SK-N-SH (cell line): ENCODE results near the gene LRRC75A. TPM values are rescaled to one million over a fixed set of nuclear protein-coding genes. Genes with fewer than 3 reads are reported as not detected.

Source experiments
- CTCF ChIA-PET: fragments of 300-600, 350-600 bp; formaldehyde crosslinking; extraction: SDS; loops from one replicate; lab custom pipeline; 2021; lab: Yijun Ruan, JAX
- POLR2A ChIA-PET: fragments of 350-600 bp; sonication (Branson Sonifier 250); formaldehyde crosslinking; extraction: SDS; loops from one replicate; lab custom pipeline; 2020; ENCODE audit warnings: antibody characterized with exemption, inconsistent platforms; lab: Yijun Ruan, JAX
- DNase-seq: peaks from one replicate; pipeline ENCODE4 v3.0.0; 2012
- H2AFZ ChIP-seq: fragments of 200-600 bp; sonication (generic); 2 replicates; pipeline ENCODE4 v1.8.1; 2016; ENCODE audit warnings: antibody characterized with exemption, mild to moderate bottlenecking, low read depth
- H3F3A ChIP-seq: fragments of 200-600 bp; sonication (generic); replicated peaks from 2 replicates; pipeline ENCODE3; 2016; ENCODE audit warnings: antibody characterized with exemption, mild to moderate bottlenecking; ENCODE audit not compliant: insufficient read depth
- H3K27ac ChIP-seq, 2 experiments: fragments of 200-500 bp in 1 of 2; fragments of 200-600 bp in 1 of 2; sonication (Bioruptor generic) in 1 of 2; sonication (generic), shearing (Covaris generic) in 1 of 2; 2 replicates each; pipeline versions ENCODE4 v1.5.1 to v1.6.1; 2014 to 2016; ENCODE audit warnings: low read depth in 2 of 2, inconsistent platforms in 1 of 2, low read length in 1 of 2, mild to moderate bottlenecking in 1 of 2, mixed read lengths in 1 of 2
- H3K27me3 ChIP-seq: fragments of 200-600 bp; sonication (generic), shearing (Covaris generic); 2 replicates; pipeline ENCODE4 v1.6.1; 2016; ENCODE audit warnings: mixed run types; ENCODE audit not compliant: insufficient read depth
- H3K36me3 ChIP-seq, 2 experiments: fragments of 200-500 bp in 1 of 2; fragments of 200-600 bp in 1 of 2; sonication (Bioruptor generic) in 1 of 2; sonication (generic) in 1 of 2; replicated peaks in 1 of 2; 2 replicates each; pipeline versions ENCODE3 to v1.5.1; 2014 to 2016; ENCODE audit warnings: low read length in 1 of 2, mild to moderate bottlenecking in 1 of 2; ENCODE audit not compliant: insufficient read depth in 2 of 2, control insufficient read depth in 1 of 2
- H3K4me1 ChIP-seq, 2 experiments: fragments of 200-500 bp in 1 of 2; fragments of 200-600 bp in 1 of 2; sonication (Bioruptor generic) in 1 of 2; sonication (generic), shearing (Covaris generic) in 1 of 2; 2 replicates each; pipeline versions ENCODE4 v1.5.1 to v1.6.1; 2014 to 2016; ENCODE audit warnings: low read depth in 1 of 2, low read length in 1 of 2, mixed run types in 1 of 2; ENCODE audit not compliant: insufficient read depth in 2 of 2, control insufficient read depth in 1 of 2
- H3K4me2 ChIP-seq: fragments of 200-600 bp; sonication (generic), shearing (Covaris generic); 2 replicates; pipeline ENCODE4 v1.6.1; 2017; ENCODE audit warnings: mixed run types
- H3K4me3 ChIP-seq, 2 experiments: fragments of 200-500 bp in 1 of 2; fragments of 200-600 bp in 1 of 2; sonication (Bioruptor generic) in 1 of 2; sonication (generic), shearing (Covaris generic) in 1 of 2; 2 replicates each; pipeline versions ENCODE4 v1.5.1 to v1.8.1; 2014 to 2016; ENCODE audit warnings: low read depth in 2 of 2, inconsistent platforms in 1 of 2, low read length in 1 of 2, mild to moderate bottlenecking in 1 of 2, mixed read lengths in 1 of 2, moderate library complexity in 1 of 2
- H3K79me2 ChIP-seq: fragments of 200-600 bp; sonication (generic); 2 replicates; pipeline ENCODE4 v1.8.1; 2017; ENCODE audit warnings: mild to moderate bottlenecking; ENCODE audit not compliant: insufficient read depth
- H3K9ac ChIP-seq: fragments of 200-600 bp; sonication (generic); 2 replicates; pipeline ENCODE4 v1.6.1; 2017; ENCODE audit warnings: mixed run types
- H3K9me2 ChIP-seq: fragments of 200-600 bp; sonication (generic); 2 replicates; pipeline ENCODE4 v1.6.1; 2017; ENCODE audit warnings: mixed run types
- H3K9me3 ChIP-seq: fragments of 200-600 bp; sonication (generic); 2 replicates; pipeline ENCODE4 v1.6.1; 2017; ENCODE audit warnings: mixed run types, mild to moderate bottlenecking, moderate library complexity
- H4K20me1 ChIP-seq: fragments of 200-600 bp; sonication (generic); 2 replicates; pipeline ENCODE4 v1.6.1; 2017; ENCODE audit warnings: mild to moderate bottlenecking, mixed run types; ENCODE audit not compliant: insufficient read depth
- CHD2 ChIP-seq: fragments of 150-350 bp; IDR thresholded peaks from 2 replicates; pipeline ENCODE4 v1.6.1; 2018; ENCODE audit warnings: low read length; ENCODE audit not compliant: partially characterized antibody
- FOSL2 ChIP-seq: IDR thresholded peaks from 2 replicates; pipeline ENCODE4 v1.4.0; 2012; ENCODE audit warnings: low read depth, mild to moderate bottlenecking, moderate library complexity, borderline replicate concordance
- GATA2 ChIP-seq: sonication (generic); formaldehyde crosslinking; IDR thresholded peaks from 2 replicates; pipeline ENCODE4 v1.5.0; 2020; ENCODE audit warnings: mild to moderate bottlenecking, missing genetic modification reagents
- JUND ChIP-seq: IDR thresholded peaks from 2 replicates; pipeline ENCODE4 v1.4.0; 2012
- MXI1 ChIP-seq: IDR thresholded peaks from 2 replicates; pipeline ENCODE4 v1.6.1; 2012; ENCODE audit warnings: mild to moderate bottlenecking, low read depth, low read length, improper control_type of control experiment
- NFIC ChIP-seq: IDR thresholded peaks from 2 replicates; pipeline ENCODE4 v1.4.0; 2012; ENCODE audit warnings: borderline replicate concordance
- NRF1 ChIP-seq: IDR thresholded peaks from 2 replicates; pipeline ENCODE4 v1.6.1; 2012; ENCODE audit warnings: low read depth, mild to moderate bottlenecking, low read length
- POLR2AphosphoS5 ChIP-seq: IDR thresholded peaks from 2 replicates; pipeline ENCODE4 v1.6.1; 2012; ENCODE audit warnings: low read depth, low read length
- RAD21 ChIP-seq: IDR thresholded peaks from 2 replicates; pipeline ENCODE4 v1.6.1; 2012; ENCODE audit warnings: mild to moderate bottlenecking, low read length
- RCOR1 ChIP-seq: fragments of 150-350 bp; IDR thresholded peaks from 2 replicates; pipeline ENCODE4 v1.6.1; 2017; ENCODE audit warnings: antibody characterized with exemption, low read length
- RXRA ChIP-seq: IDR thresholded peaks from 2 replicates; pipeline ENCODE4 v1.4.0; 2012; ENCODE audit warnings: low read depth, mild to moderate bottlenecking, borderline replicate concordance
- SMC3 ChIP-seq: IDR thresholded peaks from 2 replicates; pipeline ENCODE4 v1.6.1; 2012; ENCODE audit warnings: low read depth, low read length, improper control_type of control experiment
- TCF12 ChIP-seq: IDR thresholded peaks from 2 replicates; pipeline ENCODE4 v1.4.0; 2012
- TEAD4 ChIP-seq: IDR thresholded peaks from 2 replicates; pipeline ENCODE4 v1.4.0; 2012; ENCODE audit warnings: mild to moderate bottlenecking, borderline replicate concordance; ENCODE audit not compliant: insufficient read depth
- USF1 ChIP-seq: IDR thresholded peaks from 2 replicates; pipeline ENCODE4 v1.4.0; 2012; ENCODE audit warnings: low read depth, borderline replicate concordance
- YY1 ChIP-seq: IDR thresholded peaks from 2 replicates; pipeline ENCODE4 v1.4.0; 2012; ENCODE audit warnings: low read depth, mild to moderate bottlenecking
- WGBS: methylation state at CpG from one replicate; pipeline ENCODE4 v1.1.6; 2017; ENCODE audit warnings: low lambda C conversion rate; 5-methylcytosine and 5-hydroxymethylcytosine counted together
- polyA plus RNA-seq, 3 experiments: library from polyadenylated mRNA; depleted of rRNA; stranded (reverse); fragments of >200 nt; gene quantifications; 2 replicates each; pipeline ENCODE4 v1.2.3, GENCODE V29; 2012
- TF ChIP-seq, protein P1 (sequence below): IDR thresholded peaks from 2 replicates; pipeline ENCODE4 v1.4.0; 2012; ENCODE audit warnings: low read depth
- TF ChIP-seq, protein P2 (sequence below): IDR thresholded peaks from 2 replicates; pipeline ENCODE4 v1.4.0; 2012; ENCODE audit warnings: low read depth, borderline replicate concordance

LRRC75A gene
- polyA plus RNA-seq, 1 of the 3 experiments (the other 2 are of a cell fraction), result 1.2 TPM

DNA sequence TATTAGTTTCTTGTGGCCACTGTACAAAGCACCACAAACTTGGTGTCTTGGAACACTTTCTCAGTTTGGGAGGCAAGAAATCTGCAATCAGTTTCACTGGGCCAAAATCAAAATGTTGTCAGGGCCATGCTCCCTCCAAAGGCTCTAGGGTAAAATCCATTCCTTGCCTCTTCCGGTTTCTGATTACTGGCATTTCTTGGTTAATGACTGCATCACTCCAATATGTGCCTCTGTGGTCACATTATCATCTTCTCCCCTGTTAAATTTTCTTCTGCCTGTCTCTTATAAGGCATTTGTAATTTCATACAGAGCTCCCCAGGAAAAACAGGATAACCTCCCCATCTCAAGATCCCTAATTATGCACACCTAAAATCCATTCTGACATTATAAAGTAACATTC is 42.2 kb upstream of the LRRC75A start:
- no peaks in the 10 kb centered on the region for H3K9me2 ChIP-seq
- no peak overlapping the region for H3K9ac ChIP-seq
- CTCF ChIA-PET, result interaction anchor here (1.0 to 33.3 kb wide), 3 partner anchors 12 to 106 kb away, joined by 3 to 746 read pairs (median 31); no protein-coding TSS in a partner anchor
- no peaks in the 10 kb centered on the region for H3K36me3 ChIP-seq
- H3K27ac ChIP-seq, result no peak overlapping the region
- no peaks in the 10 kb centered on the region for H4K20me1 ChIP-seq
- H3K4me3 ChIP-seq, result no peak overlapping the region
- no peaks in the 10 kb centered on the region for H3K79me2 ChIP-seq
- no peak for DNase-seq
- peaks cover 4% of the 10 kb centered on the region; the same call in 1 of the 2 replicates for H3K27me3 ChIP-seq
- H2AFZ ChIP-seq, result no peak overlapping the region
- no peak for TF ChIP-seq TEAD4
- no peak for TF ChIP-seq MXI1
- no peak for TF ChIP-seq RXRA
- TF ChIP-seq NRF1, result no peak
- no peak for TF ChIP-seq CHD2
- TF ChIP-seq, protein P1, sequence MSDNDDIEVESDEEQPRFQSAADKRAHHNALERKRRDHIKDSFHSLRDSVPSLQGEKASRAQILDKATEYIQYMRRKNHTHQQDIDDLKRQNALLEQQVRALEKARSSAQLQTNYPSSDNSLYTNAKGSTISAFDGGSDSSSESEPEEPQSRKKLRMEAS, result no peak
- TF ChIP-seq, protein P2, sequence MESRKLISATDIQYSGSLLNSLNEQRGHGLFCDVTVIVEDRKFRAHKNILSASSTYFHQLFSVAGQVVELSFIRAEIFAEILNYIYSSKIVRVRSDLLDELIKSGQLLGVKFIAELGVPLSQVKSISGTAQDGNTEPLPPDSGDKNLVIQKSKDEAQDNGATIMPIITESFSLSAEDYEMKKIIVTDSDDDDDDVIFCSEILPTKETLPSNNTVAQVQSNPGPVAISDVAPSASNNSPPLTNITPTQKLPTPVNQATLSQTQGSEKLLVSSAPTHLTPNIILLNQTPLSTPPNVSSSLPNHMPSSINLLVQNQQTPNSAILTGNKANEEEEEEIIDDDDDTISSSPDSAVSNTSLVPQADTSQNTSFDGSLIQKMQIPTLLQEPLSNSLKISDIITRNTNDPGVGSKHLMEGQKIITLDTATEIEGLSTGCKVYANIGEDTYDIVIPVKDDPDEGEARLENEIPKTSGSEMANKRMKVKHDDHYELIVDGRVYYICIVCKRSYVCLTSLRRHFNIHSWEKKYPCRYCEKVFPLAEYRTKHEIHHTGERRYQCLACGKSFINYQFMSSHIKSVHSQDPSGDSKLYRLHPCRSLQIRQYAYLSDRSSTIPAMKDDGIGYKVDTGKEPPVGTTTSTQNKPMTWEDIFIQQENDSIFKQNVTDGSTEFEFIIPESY, result no peak
- TF ChIP-seq TCF12, result no peak
- TF ChIP-seq FOSL2, result no peak
- H3F3A ChIP-seq, result peaks cover 4% of the 10 kb centered on the region
- POLR2A ChIA-PET, result no interaction called here
- WGBS, result 89% methylated on average over 1 of the region's 1 CpG
- H3K4me1 ChIP-seq, result no peaks in the 10 kb centered on the region; a peak in 1 of 4 replicates
- H3K4me2 ChIP-seq, result no peak overlapping the region
- no peaks in the 10 kb centered on the region for H3K9me3 ChIP-seq

- H3K79me2 ChIP-seq, result no peaks in the 10 kb centered on the region
- no peaks in the 10 kb centered on the region for H3K9me2 ChIP-seq
- no peak overlapping the region for H3K27ac ChIP-seq
- H3K4me2 ChIP-seq, result no peak overlapping the region
- WGBS, result 75% methylated on average over 4 of the region's 4 CpGs
- no peak overlapping the region for H3K4me3 ChIP-seq
- DNase-seq, result no peak
- H3K9ac ChIP-seq, result no peak overlapping the region
- no peak overlapping the region for H2AFZ ChIP-seq
- no peaks in the 10 kb centered on the region for H3K36me3 ChIP-seq
- no peaks in the 10 kb centered on the region for H3K9me3 ChIP-seq
- CTCF ChIA-PET, result interaction anchor here (2.0 to 33.3 kb wide), 3 partner anchors 8 to 166 kb away, joined by 5 to 746 read pairs (median 26); no protein-coding TSS in a partner anchor
- no peaks in the 10 kb centered on the region; a peak in 1 of 4 replicates for H3K4me1 ChIP-seq
- no peaks in the 10 kb centered on the region for H4K20me1 ChIP-seq
- no peak for TF ChIP-seq POLR2AphosphoS5
- no peak for TF ChIP-seq SMC3
- TF ChIP-seq RXRA, result no peak
- TF ChIP-seq NFIC, result no peak
- TF ChIP-seq JUND, result no peak
- TF ChIP-seq GATA2 (CRISPR knock-in tag), result no peak
- TF ChIP-seq USF1, result no peak
- TF ChIP-seq YY1, result no peak
- TF ChIP-seq TEAD4, result no peak
- TF ChIP-seq, protein P2, result no peak
- no peak for TF ChIP-seq FOSL2
- no peak for TF ChIP-seq RAD21
- TF ChIP-seq RCOR1, result no peak
- no peak for TF ChIP-seq CHD2
- TF ChIP-seq, all 33 proteins: peak for 0
- no peaks in the 10 kb centered on the region for H3F3A ChIP-seq
- POLR2A ChIA-PET, result no interaction called here
- peaks cover 15% of the 10 kb centered on the region; the same call in 1 of the 2 replicates for H3K27me3 ChIP-seq
Observed at GRCh38 chr17:16529906-16530305, 37.9 kb upstream of the LRRC75A start.
